Spleen (tissue), 11 donors: ENCODE measurements around the gene LALBA. TPM values are rescaled to one million over a fixed set of nuclear protein-coding genes. Genes with fewer than 3 reads are reported as not detected.

Experiments
- DNase-seq: peaks from one replicate; pipeline ENCODE4 v3.0.0-alpha.2; 2020
- H3K27ac ChIP-seq, 8 donors: fragments of 200-600 bp; sonication (generic) in 7 of 8; 1 replicate in 4 of 8; 2 replicates in 4 of 8; pipeline versions ENCODE4 v1.5.0 to v1.8.0; 2016 to 2021; ENCODE audit warnings: inconsistent platforms in 4 of 8, mild to moderate bottlenecking in 4 of 8, moderate library complexity in 1 of 8
- H3K27me3 ChIP-seq, 7 donors: fragments of 200-600 bp; sonication (generic) in 6 of 7; replicated peaks in 1 of 7; 1 replicate in 4 of 7; 2 replicates in 3 of 7; pipeline versions ENCODE4 v1.5.0 to v1.8.0; 2016 to 2021; ENCODE audit warnings: inconsistent platforms in 3 of 7, mild to moderate bottlenecking in 1 of 7
- H3K36me3 ChIP-seq, 6 donors: fragments of 200-600 bp; sonication (generic) in 5 of 6; 1 replicate in 4 of 6; 2 replicates in 2 of 6; pipeline versions ENCODE4 v1.5.0 to v1.8.0; 2016 to 2021; ENCODE audit warnings: inconsistent platforms in 2 of 6
- H3K4me1 ChIP-seq, 6 donors: fragments of 200-600 bp; sonication (generic) in 5 of 6; 1 replicate in 3 of 6; 2 replicates in 3 of 6; pipeline versions ENCODE4 v1.5.0 to v1.8.0; 2016 to 2021; ENCODE audit warnings: inconsistent platforms in 3 of 6
- H3K4me3 ChIP-seq, 8 donors: fragments of 200-600 bp; sonication (generic) in 7 of 8; 1 replicate in 4 of 8; 2 replicates in 4 of 8; pipeline versions ENCODE4 v1.5.0 to v1.8.0; 2016 to 2021; ENCODE audit warnings: inconsistent platforms in 4 of 8, mild to moderate bottlenecking in 4 of 8, moderate library complexity in 2 of 8
- H3K9me3 ChIP-seq, 8 donors: fragments of 200-600 bp; sonication (generic) in 7 of 8; 1 replicate in 4 of 8; 2 replicates in 4 of 8; pipeline versions ENCODE4 v1.5.0 to v1.8.0; 2016 to 2021; ENCODE audit warnings: inconsistent platforms in 4 of 8
- CTCF ChIP-seq, 11 experiments: fragments of 200-600 bp in 7 of 11; fragments of 450-650 bp in 4 of 11; sonication (generic) in 4 of 11; IDR thresholded peaks in 8 of 11; conservative IDR thresholded peaks in 3 of 11; 1 replicate in 7 of 11; 2 replicates in 4 of 11; pipeline versions ENCODE4 v1.4.0 to v1.8.0; 2016 to 2021; ENCODE audit warnings: antibody characterized with exemption in 11 of 11, inconsistent platforms in 4 of 11, mild to moderate bottlenecking in 1 of 11
- POLR2A ChIP-seq, 3 donors: fragments of 450-650 bp; IDR thresholded peaks; one replicate each; pipeline ENCODE4 v1.5.1; 2017; ENCODE audit warnings: antibody characterized with exemption in 3 of 3, mild to moderate bottlenecking in 1 of 3
- POLR2AphosphoS5 ChIP-seq, 3 donors: sonication (generic); formaldehyde crosslinking; IDR thresholded peaks; one replicate each; pipeline ENCODE4 v1.5.1; 2017; ENCODE audit warnings: antibody characterized with exemption in 3 of 3
- whole genome bisulfite sequencing, 5 donors: extraction: QIAGEN DNeasy Blood & Tissue Kit in 3 of 5; methylation state at CpG; one replicate each; pipeline versions ENCODE4 v1.1.5 to v1.1.7; 2013 to 2018; 5-methylcytosine and 5-hydroxymethylcytosine counted together
- intact Hi-C: fragments of 100-400 bp; cut with DNase I; formaldehyde crosslinking; loops from one replicate; pipeline ENCODE4 v1.15.0; 2023; ENCODE audit warnings: low total_unique reads
- polyA plus RNA-seq, 3 donors: library from polyadenylated mRNA; stranded (reverse); fragments of 200-250 nt; gene quantifications; one replicate each; pipeline ENCODE4 v1.2.1, GENCODE V29; 2013
- total RNA-seq, 7 donors: library from RNA; depleted of rRNA in 3 of 7; stranded (reverse); fragments of >200 nt in 3 of 7; fragmentation: NEBNext Ultra II Directional in 4 of 7; extraction: Animal tissue kit (Norgen Biotek cat#: 25700) in 4 of 7; gene quantifications; one replicate each; pipeline versions ENCODE4 v1.1.0 to v1.2.1, GENCODE V29; 2016 to 2021
- donor health status: healthy with polysubstance abuse.
- donor health status: DM: no; HTN: no; CAD: no; lungs with moderate emphysema.
- donor health status: DM: no; HTN: no; CAD: no.
- donor health status: Bipolar disorder and iron deficiency.
- donor health status: healthy.
- donor health status: DM: no; HTN: no; CAD: no.
- donor health status: DM: yes; HTN: yes; CAD: no.

LALBA gene
- total and polyA plus RNA-seq, 10 donors = not detected

GRCh38 chr12:48602192-48602989 lies 32.5 kb upstream of the LALBA start:
- Histone ChIP-seq H3K27ac (no peak overlapping the region), H3K36me3 (no peaks in the 10 kb centered on the region), H3K4me1 (no peaks in the 10 kb centered on the region), H3K27me3 (peaks cover 0 to 5% (median 0%) of the 10 kb centered on the region in 7 donors), H3K4me3 (no peak overlapping the region), H3K9me3 (peaks cover 0 to 59% (median 45%) of the 10 kb centered on the region in 8 donors)
- intact Hi-C loops = no loop called here
- TF ChIP-seq CTCF (IDR thresholded peaks at IDR 0.05 in 8 of 11, conservative IDR thresholded peaks at IDR 0.05 in 3 of 11) (no peak), POLR2A (IDR thresholded peaks at IDR 0.05) (no peak), POLR2AphosphoS5 (IDR thresholded peaks at IDR 0.05) (no peak)
- no peak for DNase-seq
- WGBS, 5 donors = 57 to 82% (median 60%) methylated on average over 1 of the region's 1 CpG

GRCh38 chr12:48601013-48601756 lies 31.3 kb upstream of the LALBA start:
- Histone ChIP-seq H3K27ac (no peak overlapping the region), H3K9me3 (peaks cover 0 to 59% (median 45%) of the 10 kb centered on the region in 8 donors), H3K4me3 (no peak overlapping the region), H3K27me3 (peaks cover 0 to 5% (median 0%) of the 10 kb centered on the region in 7 donors), H3K36me3 (no peaks in the 10 kb centered on the region), H3K4me1 (no peaks in the 10 kb centered on the region)
- no peak for DNase-seq
- intact Hi-C loops = no loop called here
- no peak for TF ChIP-seq CTCF (IDR thresholded peaks at IDR 0.05 in 8 of 11, conservative IDR thresholded peaks at IDR 0.05 in 3 of 11)
- TF ChIP-seq POLR2AphosphoS5 (IDR thresholded peaks at IDR 0.05) = no peak
- TF ChIP-seq POLR2A (IDR thresholded peaks at IDR 0.05) = no peak
- 80 to 88% (median 83%) methylated on average over 11 of the region's 11 CpGs for WGBS, 5 donors

- no peaks in the 10 kb centered on the region for H3K4me1 ChIP-seq
- no peak for DNase-seq
- TF ChIP-seq POLR2A (IDR thresholded peaks at IDR 0.05) (no peak), POLR2AphosphoS5 (IDR thresholded peaks at IDR 0.05) (no peak), CTCF (IDR thresholded peaks at IDR 0.05 in 8 of 11, conservative IDR thresholded peaks at IDR 0.05 in 3 of 11) (no peak)
- peaks cover 0 to 59% (median 41%) of the 10 kb centered on the region in 8 donors for H3K9me3 ChIP-seq
- intact Hi-C loops = no loop called here
- H3K36me3 ChIP-seq = no peaks in the 10 kb centered on the region
- peaks cover 0 to 5% (median 0%) of the 10 kb centered on the region in 7 donors for H3K27me3 ChIP-seq
- 69 to 77% (median 74%) methylated on average over 2 of the region's 2 CpGs for WGBS, 5 donors
- no peak overlapping the region for H3K4me3 ChIP-seq
- H3K27ac ChIP-seq = no peak overlapping the region
Measured at GRCh38 chr12:48600552-48600951, 30.7 kb upstream of the LALBA start.

- Histone ChIP-seq H3K9me3 (peaks cover 0 to 21% (median 17%) of the 10 kb centered on the region in 8 donors), H3K27ac (no peak overlapping the region), H3K4me1 (no peaks in the 10 kb centered on the region), H3K36me3 (no peaks in the 10 kb centered on the region), H3K27me3 (peaks cover 0 to 3% (median 0%) of the 10 kb centered on the region in 7 donors), H3K4me3 (no peak overlapping the region)
- TF ChIP-seq CTCF (IDR thresholded peaks at IDR 0.05 in 8 of 11, conservative IDR thresholded peaks at IDR 0.05 in 3 of 11) (no peak), POLR2A (IDR thresholded peaks at IDR 0.05) (no peak), POLR2AphosphoS5 (IDR thresholded peaks at IDR 0.05) (no peak)
- intact Hi-C loops = no loop called here
- DNase-seq = no peak
- 64 to 82% (median 75%) methylated on average over 2 of the region's 2 CpGs for WGBS, 5 donors
Measured at GRCh38 chr12:48592591-48593086, 22.8 kb upstream of the LALBA start.
